ENCODE data around the gene RPUSD3. TPM values are rescaled to one million over a fixed set of nuclear protein-coding genes. Genes with fewer than 3 reads are reported as not detected.

Gene RPUSD3
- total and polyA plus RNA-seq, 2 donors (not counting 3 experiments of a cell fraction or from before 2014, with no cell fraction given): 38.9 to 56.6 TPM

DNA sequence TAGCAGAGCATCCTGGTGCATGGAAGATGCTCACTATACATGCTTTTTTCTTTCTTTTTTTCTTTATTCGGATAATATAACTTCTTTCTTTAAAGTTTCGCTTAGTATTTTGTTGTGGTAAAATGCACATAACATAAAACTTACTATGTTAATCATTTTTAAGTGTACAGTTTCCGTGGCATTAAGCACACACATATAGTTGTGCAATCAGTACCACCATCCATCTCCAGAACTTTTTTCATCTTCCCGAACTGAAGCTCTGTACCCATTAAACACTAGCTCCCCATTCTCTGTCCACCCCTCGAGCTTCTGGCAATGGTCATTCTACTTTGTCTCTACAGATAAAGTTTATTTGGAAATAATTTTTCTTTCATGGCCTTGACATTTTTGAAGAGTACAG, 45.6 kb upstream of the RPUSD3 start:
- no peak overlapping the region for H2AFZ ChIP-seq (ENCODE audit: low read depth, low read length)
- dilution Hi-C loops (cut with MboI; ENCODE audit: extremely low pct_ligation_motif_present, low sequenced_read_pairs): no loop called here
- H3K27me3 ChIP-seq (ENCODE audit: control insufficient read depth in 2 of 2, insufficient read depth in 2 of 2, low read length in 2 of 2): no peaks in the 10 kb centered on the region
- no peak overlapping the region for H3K27ac ChIP-seq (ENCODE audit: insufficient read depth, low read depth, low read length)
- intact Hi-C loops (cut with micrococcal nuclease): no loop called here
- no peaks in the 10 kb centered on the region for H3K9me3 ChIP-seq (replicated peaks; ENCODE audit: control insufficient read depth, insufficient read depth, low read length)
- CTCF ChIA-PET: no interaction called here
- no TSS peak for BruUV-seq (replicated peaks)
- POLR2A ChIA-PET: no interaction called here
- FAIRE-seq: no peak
- H3K9me1 ChIP-seq (replicated peaks; ENCODE audit: control insufficient read depth, extremely low read depth, insufficient read depth, low read length): no peaks in the 10 kb centered on the region
- peaks cover 4 to 9% of the 10 kb centered on the region in 2 experiments for H3K36me3 ChIP-seq (ENCODE audit: control insufficient read depth in 2 of 2, extremely low read depth in 1 of 2, insufficient read depth in 2 of 2, low read length in 2 of 2)
- no peaks in the 10 kb centered on the region for H4K20me1 ChIP-seq (replicated peaks; ENCODE audit: control insufficient read depth, extremely low read depth, insufficient read depth, low read length)
- no peak for DNase-seq (ENCODE audit: low read depth, low spot score)
- no peak overlapping the region for H3K4me2 ChIP-seq (ENCODE audit: insufficient read depth, low read length)
- H3K79me2 ChIP-seq (ENCODE audit: control insufficient read depth, insufficient read depth, low read length): peaks cover 27% of the 10 kb centered on the region
- no peak overlapping the region for H3K4me3 ChIP-seq (replicated peaks in 1 of 3; ENCODE audit: insufficient read depth in 1 of 3, low read depth in 1 of 3, low read length in 3 of 3)
- no peak overlapping the region for H3K9ac ChIP-seq (replicated peaks; ENCODE audit: extremely low read depth, insufficient read depth, low read length)
- TF ChIP-seq GATA2 (IDR thresholded peaks at IDR 0.05; ENCODE audit: insufficient read depth, insufficient read length, low read depth, low read length) (no peak), CTCF (IDR thresholded peaks at IDR 0.05; ENCODE audit: extremely low read depth in 1 of 2, insufficient read depth in 1 of 2, low read depth in 1 of 2, low read length in 2 of 2) (no peak), MYC (IDR thresholded peaks at IDR 0.05; ENCODE audit: low read depth, low read length) (no peak), MAX (IDR thresholded peaks at IDR 0.05; ENCODE audit: insufficient read depth, insufficient read length) (no peak), FOS (IDR thresholded peaks at IDR 0.05; ENCODE audit: borderline replicate concordance, insufficient read depth, low read length) (no peak), POLR2AphosphoS5 (IDR thresholded peaks at IDR 0.05; ENCODE audit: insufficient read depth, low read depth, low read length) (no peak), POLR2A (IDR thresholded peaks at IDR 0.05; ENCODE audit: low read depth, low read length) (no peak), JUN (IDR thresholded peaks at IDR 0.05; ENCODE audit: borderline replicate concordance, insufficient read depth, insufficient read length, low read depth) (no peak), EZH2 (IDR thresholded peaks at IDR 0.05; ENCODE audit: borderline replicate concordance, low read depth, low read length, severe bottlenecking) (no peak)
- peaks cover 29% of the 10 kb centered on the region for H3K4me1 ChIP-seq (ENCODE audit: control insufficient read depth, extremely low read depth, insufficient read depth, low read length)

All from endothelial cell of umbilical vein (primary cell).